ENCODE measurements around the gene CHCT1.

Gene CHCT1

DNA sequence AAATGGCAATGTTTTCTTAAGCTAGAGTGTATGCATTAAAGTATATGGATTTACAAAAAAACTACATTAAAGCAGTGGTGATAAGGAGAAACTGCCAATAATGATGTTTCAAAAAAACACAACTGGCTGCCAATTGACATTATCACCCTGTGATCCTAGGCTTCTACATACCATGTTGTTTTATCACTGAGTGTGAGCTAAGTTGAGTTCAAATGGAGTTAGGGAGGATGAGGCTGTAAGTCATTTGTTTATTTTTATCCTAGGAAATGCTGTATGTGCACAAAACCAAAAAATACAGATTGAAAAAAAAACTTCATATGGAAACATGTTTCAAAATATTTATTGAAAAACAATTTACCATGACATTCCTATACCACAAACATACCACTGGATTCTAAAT, 22.9 kb downstream of the CHCT1 start:
- no peak for FAIRE-seq

DNA sequence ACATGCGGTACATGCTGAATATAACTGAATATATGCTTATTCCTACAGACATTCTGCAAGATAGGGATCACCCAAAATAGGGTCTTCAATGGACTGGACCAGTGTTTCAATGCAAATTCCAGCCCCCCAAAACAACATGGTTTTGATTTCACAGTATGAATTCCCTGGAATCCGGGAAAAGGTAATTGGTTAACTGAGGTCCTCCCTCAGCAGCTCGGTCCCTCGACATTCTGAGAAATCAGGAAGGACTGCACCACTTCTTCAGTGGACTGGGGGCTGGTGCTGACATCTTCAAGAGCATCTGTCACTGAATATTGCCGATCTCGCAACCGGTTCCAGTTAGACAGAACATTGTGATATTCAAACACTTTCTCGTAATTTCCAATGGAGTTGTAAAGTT, 25.1 kb downstream of the CHCT1 start:
- FAIRE-seq: no peak

DNA sequence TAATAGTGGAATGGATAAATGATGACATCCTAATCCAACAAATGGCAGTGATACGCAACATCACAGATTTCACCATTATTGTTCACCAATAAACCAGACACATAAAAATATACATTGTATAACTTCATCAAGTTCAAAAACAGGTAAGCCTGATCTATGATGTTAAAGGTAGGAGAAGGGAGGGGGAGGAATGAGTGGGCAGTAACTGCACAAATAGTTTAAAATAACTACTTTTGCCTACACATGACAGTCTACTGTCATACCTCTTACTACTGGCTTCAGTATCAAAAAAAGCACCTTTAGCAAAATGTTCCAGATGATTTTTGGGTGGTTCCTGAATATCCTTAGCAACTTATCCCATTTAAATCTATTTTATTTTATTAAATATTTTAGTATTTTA, 28.8 kb downstream of the CHCT1 start:
- FAIRE-seq: no peak

DNA sequence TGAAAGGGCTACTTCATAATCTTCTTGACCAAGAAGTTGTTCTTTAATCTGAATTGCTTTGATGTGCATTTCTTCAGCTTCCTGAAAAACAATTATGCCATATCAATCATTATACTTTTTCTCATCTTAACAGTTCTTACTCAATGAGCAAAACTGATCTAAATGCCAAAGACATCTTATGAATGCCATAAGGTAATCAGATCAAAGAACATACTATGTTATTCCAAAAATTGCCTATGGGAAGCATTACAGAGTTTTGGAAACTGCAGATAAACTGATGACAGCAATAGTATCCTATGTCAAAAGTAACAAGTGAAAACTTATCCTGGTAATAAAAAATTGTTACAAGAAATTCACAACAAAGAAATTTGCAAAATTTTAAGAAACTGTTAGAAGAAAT, 29.7 kb downstream of the CHCT1 start:
- FAIRE-seq: no peak

DNA sequence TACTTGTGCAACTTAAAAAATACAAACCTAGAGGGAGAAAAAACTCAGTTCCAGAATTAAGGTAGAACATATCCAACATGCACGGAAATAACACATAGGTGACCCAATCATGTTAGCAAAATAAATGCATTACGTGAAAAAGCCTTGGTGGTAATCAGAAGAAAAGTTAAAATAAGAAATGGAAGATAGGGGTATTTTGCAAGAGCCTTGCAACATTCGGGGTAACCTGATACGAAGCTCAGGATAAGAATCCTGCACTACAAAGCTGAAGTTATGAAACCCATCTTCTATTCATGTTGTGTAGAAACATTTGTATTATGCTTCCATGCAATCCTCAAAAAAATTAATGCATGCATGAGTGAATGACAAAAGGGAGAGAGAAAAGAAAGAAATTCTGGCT, 33.1 kb downstream of the CHCT1 start:
- no peak for FAIRE-seq

DNA sequence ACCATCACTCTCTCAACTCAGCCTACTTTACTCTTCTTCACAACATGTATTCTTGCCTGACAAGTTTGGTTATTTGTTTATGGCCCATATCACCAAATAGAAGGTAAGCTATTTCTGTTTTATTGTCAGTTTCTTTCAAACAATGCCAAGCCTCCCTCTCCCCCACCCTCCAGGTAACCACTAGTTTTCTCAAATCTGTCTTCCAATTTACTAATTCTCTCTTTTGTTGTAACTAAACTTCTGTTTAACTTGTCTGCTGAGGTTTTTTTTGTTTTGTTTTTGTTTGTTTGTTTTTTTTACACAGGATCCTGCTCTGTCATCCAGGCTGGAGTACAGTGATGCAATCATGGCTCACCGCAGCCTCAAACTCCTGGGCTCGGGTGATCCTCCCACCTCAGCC, 34.9 kb downstream of the CHCT1 start:
- no peak for FAIRE-seq

DNA sequence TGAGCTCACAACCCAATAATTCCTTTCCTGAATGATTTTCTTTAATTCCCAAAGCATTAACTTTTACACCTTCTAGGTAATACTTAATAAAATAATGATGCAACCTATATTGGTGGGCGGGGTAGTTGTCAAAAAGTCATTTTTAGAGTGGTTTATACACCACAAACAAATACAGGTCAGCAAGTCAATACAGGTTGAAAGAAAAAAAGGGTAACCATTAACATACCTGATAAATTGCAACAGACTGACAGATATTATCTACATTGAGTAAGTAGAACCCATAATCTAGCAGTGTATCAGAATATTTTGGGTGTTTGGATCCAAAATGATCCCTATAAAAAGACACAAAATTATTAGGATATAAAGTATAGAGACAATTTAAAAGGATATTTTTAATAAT, 39.3 kb downstream of the CHCT1 start:
- no peak for FAIRE-seq

DNA sequence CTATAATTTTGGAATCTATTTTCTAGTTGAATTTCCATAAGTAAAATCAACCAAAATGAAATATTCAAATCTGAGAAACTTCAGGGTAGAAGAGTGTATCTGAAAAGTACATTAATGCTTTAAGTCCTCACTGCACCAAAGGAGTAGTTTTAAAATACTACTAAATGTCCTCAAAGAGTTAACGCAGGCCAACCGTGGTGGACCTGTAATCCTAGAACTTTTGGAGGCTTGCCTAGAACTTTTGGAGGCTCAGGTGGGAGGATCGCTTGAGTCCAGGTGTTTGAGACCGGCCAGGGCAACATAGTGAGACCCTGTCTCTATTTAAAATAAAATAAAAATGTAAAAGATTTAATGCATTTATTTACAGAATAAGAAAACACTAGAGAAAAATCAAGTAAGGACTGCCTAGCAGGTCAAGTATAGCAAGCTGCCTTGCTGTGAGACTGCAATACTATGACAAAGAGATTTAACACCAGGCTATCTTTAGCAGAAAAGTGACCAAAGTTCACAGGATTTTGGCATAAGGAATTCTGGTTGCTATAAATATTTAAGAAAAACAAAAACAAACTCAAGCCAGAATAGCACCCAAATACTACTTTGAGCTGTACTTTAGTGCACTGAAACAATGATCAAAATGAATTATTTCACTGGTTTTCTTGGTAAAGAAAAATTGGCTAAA, 41.0 kb downstream of the CHCT1 start:
- FAIRE-seq: no peak

DNA sequence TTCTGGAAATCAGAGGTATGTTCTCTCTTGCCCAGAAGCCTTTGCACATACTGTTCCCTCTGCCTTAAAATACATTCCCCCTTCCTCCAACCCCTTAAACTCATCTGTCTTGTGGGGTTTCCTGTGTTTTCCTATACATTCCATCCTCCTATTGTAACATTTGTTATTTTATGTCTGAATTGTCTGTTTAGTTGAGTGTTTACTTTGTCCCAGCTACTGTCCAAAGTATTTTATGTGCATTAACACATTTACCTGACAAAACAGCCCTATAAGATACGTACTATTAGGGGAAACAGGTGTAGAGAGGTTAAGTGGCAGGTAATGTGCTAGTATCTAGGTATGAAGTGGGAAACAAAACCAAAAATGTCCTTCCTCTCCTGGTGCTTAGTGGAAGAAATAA, 42.1 kb downstream of the CHCT1 start:
- FAIRE-seq: no peak

DNA sequence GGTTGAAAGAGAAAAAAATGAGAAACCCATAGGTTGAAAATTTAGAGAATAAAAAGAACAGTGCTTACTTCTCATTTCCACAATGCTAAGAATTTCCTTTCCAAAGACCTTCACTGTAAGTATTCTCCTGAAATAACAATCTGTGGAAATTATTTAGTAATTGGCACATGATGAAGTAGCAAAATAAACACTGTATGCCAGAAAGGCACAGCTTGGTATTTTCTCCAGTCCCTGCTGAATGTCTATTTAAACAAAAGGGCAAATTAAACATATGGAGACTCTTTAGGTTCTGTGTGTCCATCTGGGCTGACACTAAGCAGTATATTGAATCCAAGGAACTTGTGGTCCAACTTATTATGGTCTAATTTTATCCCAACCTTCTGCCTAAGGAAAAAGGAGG, 46.1 kb downstream of the CHCT1 start:
- FAIRE-seq: no peak

DNA sequence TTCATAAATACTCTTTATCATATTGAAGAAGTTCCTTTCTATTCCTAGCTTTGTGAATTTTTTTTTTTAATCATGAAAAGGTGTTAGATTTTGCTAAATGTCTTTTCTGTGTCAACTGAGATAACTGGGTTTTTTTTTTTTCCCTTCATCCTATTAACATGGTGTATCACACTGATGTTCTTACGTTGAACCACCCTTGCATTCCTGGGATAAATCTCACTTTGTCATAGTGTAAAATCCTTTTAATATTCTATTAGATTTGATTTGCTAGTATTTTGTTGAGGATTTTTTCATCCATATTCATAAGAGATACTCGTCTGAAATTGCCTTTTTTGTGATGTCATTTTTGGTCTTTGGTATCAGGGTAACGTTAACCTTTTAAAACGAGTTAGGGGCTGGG, 49.2 kb downstream of the CHCT1 start:
- no peak for FAIRE-seq

DNA sequence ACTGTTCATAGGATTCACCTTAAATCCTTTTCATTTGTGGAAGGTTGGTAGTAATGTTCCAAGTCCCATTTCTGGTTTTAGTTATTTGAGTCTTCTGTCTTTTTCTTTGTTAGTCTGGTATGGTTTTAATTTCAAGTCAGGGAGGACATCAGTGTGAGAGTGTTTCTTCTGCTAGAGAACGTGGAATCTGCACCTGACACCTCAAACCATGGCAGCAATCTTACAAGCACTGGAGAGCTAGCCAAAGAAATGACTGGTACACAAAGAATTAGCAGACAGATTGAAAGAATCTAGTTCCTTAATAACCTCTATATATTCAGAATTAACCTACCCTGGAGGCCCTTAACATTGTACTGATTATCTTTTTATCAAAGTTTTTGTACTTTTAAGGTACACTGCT, 50.2 kb downstream of the CHCT1 start:
- no peak for FAIRE-seq

DNA sequence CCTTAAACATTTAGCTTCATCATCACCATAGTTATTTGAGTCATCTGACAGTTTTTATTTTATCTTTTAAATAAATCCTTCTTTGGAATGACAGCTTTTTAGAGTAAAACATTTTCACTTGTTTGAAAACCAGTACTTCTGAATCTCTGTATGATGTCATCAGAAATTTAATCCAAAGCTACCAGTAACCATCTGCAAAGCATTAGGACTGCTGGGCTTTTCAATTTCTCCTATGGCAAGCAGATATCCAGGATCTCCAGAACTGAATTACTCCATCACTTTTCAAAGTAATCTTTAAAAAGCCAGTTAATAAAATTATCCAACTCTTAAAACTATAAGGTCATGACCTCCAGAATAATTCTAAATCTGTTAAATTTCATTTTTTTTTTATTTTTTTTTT, 51.5 kb downstream of the CHCT1 start:
- FAIRE-seq: no peak

Measured in islet of Langerhans (tissue), 1 donor.